K562 (cell line): ENCODE results near the gene TUBB1.

Source experiments
- BACH1 ChIP-seq: fragments of 200-800 bp; sonication (Bioruptor generic); IDR thresholded peaks from 2 replicates; pipeline ENCODE4 v1.6.1; 2016; ENCODE audit warnings: missing genetic modification characterization, missing compliant biosample characterization
- EGR1 ChIP-seq: fragments of 450-650 bp; conservative IDR thresholded peaks from 2 replicates; pipeline ENCODE4 v1.6.1; 2017; ENCODE audit warnings: mild to moderate bottlenecking
- JUNB ChIP-seq: fragments of 450-650 bp; formaldehyde crosslinking; conservative IDR thresholded peaks from 2 replicates; pipeline ENCODE4 v1.4.0; 2020; ENCODE audit warnings: mild to moderate bottlenecking
- MAZ ChIP-seq, 2 experiments: fragments of 450-650 bp in 1 of 2; sonication (generic) in 1 of 2; formaldehyde crosslinking; IDR thresholded peaks in 1 of 2; conservative IDR thresholded peaks in 1 of 2; 2 replicates each; pipeline versions ENCODE4 v1.4.0 to v1.5.0; 2020; ENCODE audit warnings: mild to moderate bottlenecking in 1 of 2, missing genetic modification reagents in 1 of 2
- NR1H2 ChIP-seq: sonication (generic); formaldehyde crosslinking; IDR thresholded peaks from 2 replicates; pipeline ENCODE4 v1.4.0; 2020; ENCODE audit warnings: mild to moderate bottlenecking, missing genetic modification reagents
- POLR2AphosphoS5 ChIP-seq: IDR thresholded peaks from 2 replicates; pipeline ENCODE4 v1.6.1; 2011; ENCODE audit warnings: mild to moderate bottlenecking, low read depth, low read length, moderate library complexity; ENCODE audit not compliant: control insufficient read depth, insufficient read depth
- SMARCB1 ChIP-seq: IDR thresholded peaks from 2 replicates; pipeline ENCODE4 v1.6.1; 2011; ENCODE audit warnings: improper control_type of control experiment, low read depth; ENCODE audit not compliant: insufficient read length
- ZNF436 ChIP-seq: fragments of 250-450, 450-650 bp; sonication (Bioruptor Pico); formaldehyde crosslinking; IDR thresholded peaks from 2 replicates; pipeline ENCODE4 v1.7.0; 2020; ENCODE audit warnings: mild to moderate bottlenecking
- ZNF561 ChIP-seq: fragments of 450-650 bp; formaldehyde crosslinking; conservative IDR thresholded peaks from 2 replicates; pipeline ENCODE4 v1.4.0; 2020; ENCODE audit warnings: mild to moderate bottlenecking, moderate library complexity
- TF ChIP-seq, protein P1 (sequence below): conservative IDR thresholded peaks from 2 replicates; pipeline ENCODE4 v1.6.1; 2011; ENCODE audit warnings: low read depth, mild to moderate bottlenecking, low read length; ENCODE audit not compliant: control insufficient read depth
- TF ChIP-seq, protein P2 (sequence below), 3 experiments: IDR thresholded peaks in 2 of 3; conservative IDR thresholded peaks in 1 of 3; 2 replicates each; pipeline ENCODE4 v1.5.1; 2011 to 2012; ENCODE audit warnings: low read length in 3 of 3, mild to moderate bottlenecking in 3 of 3, control low read depth in 2 of 3, improper control_type of control experiment in 1 of 3, inconsistent platforms in 1 of 3, low read depth in 1 of 3, mixed read lengths in 1 of 3, moderate library complexity in 1 of 3; ENCODE audit not compliant: insufficient read depth in 2 of 3
- TF ChIP-seq, protein P3 (sequence below): sonication (generic); formaldehyde crosslinking; IDR thresholded peaks from 2 replicates; pipeline ENCODE4 v1.8.1; 2023; ENCODE audit warnings: mild to moderate bottlenecking, missing genetic modification reagents

DNA sequence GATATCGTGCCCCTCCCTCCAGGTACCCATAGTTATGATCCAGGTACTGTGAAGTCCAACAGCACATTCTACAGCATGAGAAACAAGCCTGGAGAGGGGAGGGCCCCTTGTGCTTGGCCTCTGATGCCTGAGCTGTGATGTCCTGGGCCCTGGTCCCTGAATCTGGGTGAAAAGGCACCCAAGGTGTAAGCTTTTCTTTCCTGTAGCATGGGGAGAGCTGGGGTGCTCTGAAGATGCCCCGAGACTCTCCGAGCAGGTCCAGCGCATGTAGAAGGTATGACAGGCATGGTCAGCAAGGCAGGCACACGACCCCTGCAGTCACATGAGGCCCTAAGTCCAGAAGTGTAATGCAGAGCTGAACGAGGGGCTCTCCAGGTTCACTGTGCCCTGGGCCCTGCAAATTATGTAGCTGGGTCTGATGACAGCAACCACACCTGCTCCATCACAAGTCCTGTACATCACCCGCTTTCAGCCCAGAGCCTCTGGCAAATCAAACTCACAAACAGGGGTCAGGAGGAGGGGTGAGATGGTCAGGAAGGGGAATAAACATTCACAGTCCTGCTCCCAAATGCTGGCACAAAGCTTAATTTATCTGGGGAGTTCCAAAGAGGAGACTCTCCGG lies 10.4 kb upstream of the TUBB1 start:
- TF ChIP-seq, protein P1, sequence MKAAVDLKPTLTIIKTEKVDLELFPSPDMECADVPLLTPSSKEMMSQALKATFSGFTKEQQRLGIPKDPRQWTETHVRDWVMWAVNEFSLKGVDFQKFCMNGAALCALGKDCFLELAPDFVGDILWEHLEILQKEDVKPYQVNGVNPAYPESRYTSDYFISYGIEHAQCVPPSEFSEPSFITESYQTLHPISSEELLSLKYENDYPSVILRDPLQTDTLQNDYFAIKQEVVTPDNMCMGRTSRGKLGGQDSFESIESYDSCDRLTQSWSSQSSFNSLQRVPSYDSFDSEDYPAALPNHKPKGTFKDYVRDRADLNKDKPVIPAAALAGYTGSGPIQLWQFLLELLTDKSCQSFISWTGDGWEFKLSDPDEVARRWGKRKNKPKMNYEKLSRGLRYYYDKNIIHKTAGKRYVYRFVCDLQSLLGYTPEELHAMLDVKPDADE: no peak
- no peak for TF ChIP-seq EGR1
- TF ChIP-seq, protein P2, sequence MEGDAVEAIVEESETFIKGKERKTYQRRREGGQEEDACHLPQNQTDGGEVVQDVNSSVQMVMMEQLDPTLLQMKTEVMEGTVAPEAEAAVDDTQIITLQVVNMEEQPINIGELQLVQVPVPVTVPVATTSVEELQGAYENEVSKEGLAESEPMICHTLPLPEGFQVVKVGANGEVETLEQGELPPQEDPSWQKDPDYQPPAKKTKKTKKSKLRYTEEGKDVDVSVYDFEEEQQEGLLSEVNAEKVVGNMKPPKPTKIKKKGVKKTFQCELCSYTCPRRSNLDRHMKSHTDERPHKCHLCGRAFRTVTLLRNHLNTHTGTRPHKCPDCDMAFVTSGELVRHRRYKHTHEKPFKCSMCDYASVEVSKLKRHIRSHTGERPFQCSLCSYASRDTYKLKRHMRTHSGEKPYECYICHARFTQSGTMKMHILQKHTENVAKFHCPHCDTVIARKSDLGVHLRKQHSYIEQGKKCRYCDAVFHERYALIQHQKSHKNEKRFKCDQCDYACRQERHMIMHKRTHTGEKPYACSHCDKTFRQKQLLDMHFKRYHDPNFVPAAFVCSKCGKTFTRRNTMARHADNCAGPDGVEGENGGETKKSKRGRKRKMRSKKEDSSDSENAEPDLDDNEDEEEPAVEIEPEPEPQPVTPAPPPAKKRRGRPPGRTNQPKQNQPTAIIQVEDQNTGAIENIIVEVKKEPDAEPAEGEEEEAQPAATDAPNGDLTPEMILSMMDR (IDR thresholded peaks at IDR 0.05 in 2 of 3, conservative IDR thresholded peaks at IDR 0.05 in 1 of 3; ENCODE audit: insufficient read depth in 2 of 3, low read depth in 1 of 3, low read length in 3 of 3): no peak
- no peak for TF ChIP-seq BACH1
- no peak for TF ChIP-seq ZNF436
- TF ChIP-seq SMARCB1: no peak
- TF ChIP-seq ZNF561 (CRISPR knock-in tag): no peak
- TF ChIP-seq NR1H2 (CRISPR knock-in tag): no peak
- TF ChIP-seq MAZ (CRISPR knock-in tag; conservative IDR thresholded peaks at IDR 0.05 in 1 of 2, IDR thresholded peaks at IDR 0.05 in 1 of 2): no peak
- TF ChIP-seq POLR2AphosphoS5: no peak
- TF ChIP-seq JUNB (CRISPR knock-in tag): no peak
- TF ChIP-seq, protein P3, sequence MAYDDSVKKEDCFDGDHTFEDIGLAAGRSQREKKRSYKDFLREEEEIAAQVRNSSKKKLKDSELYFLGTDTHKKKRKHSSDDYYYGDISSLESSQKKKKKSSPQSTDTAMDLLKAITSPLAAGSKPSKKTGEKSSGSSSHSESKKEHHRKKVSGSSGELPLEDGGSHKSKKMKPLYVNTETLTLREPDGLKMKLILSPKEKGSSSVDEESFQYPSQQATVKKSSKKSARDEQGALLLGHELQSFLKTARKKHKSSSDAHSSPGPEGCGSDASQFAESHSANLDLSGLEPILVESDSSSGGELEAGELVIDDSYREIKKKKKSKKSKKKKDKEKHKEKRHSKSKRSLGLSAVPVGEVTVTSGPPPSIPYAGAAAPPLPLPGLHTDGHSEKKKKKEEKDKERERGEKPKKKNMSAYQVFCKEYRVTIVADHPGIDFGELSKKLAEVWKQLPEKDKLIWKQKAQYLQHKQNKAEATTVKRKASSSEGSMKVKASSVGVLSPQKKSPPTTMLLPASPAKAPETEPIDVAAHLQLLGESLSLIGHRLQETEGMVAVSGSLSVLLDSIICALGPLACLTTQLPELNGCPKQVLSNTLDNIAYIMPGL (CRISPR knock-in tag): no peak
